ENCODE data around the gene CIROP. TPM values are rescaled to one million over a fixed set of nuclear protein-coding genes. Genes with fewer than 3 reads are reported as not detected.
A peak's percentile ranks its signal among the peaks of the same experiment; 100 is the strongest.
"Not testable (repeated sequence)": the region's sequence is repeated elsewhere in the genome, so short reads cannot be mapped to it uniquely, and the experiment has no call there.

The CIROP gene
- total RNA-seq, 1 donor from 2014 or later, result not detected

- Histone ChIP-seq H3K4me3 (no peak overlapping the region), H3K27me3 (ENCODE audit: low read depth) (peaks cover 3% of the 10 kb centered on the region), H3K27ac (no peak overlapping the region), H3K9me3 (no peaks in the 10 kb centered on the region), H3K4me1 (peaks cover 31% of the 10 kb centered on the region), H3K36me3 (no peaks in the 10 kb centered on the region)
- TF ChIP-seq CTCF (IDR thresholded peaks at IDR 0.05), result no peak
- intact Hi-C loops (cut with DNase I), result no loop called here
- DNase-seq, result no peak
- peak in 1 of 2 donors; percentile 1 for ATAC-seq
These were observed 8.8 kb upstream of the CIROP start for GRCh38 chr14:23113431-23114119.

- peaks cover 31% of the 10 kb centered on the region for H3K4me1 ChIP-seq
- peaks cover 3% of the 10 kb centered on the region for H3K27me3 ChIP-seq (ENCODE audit: low read depth)
- no peak overlapping the region for H3K27ac ChIP-seq
- no peaks in the 10 kb centered on the region for H3K36me3 ChIP-seq
- DNase-seq (no peak), ATAC-seq (no peak)
- H3K9me3 ChIP-seq, result no peaks in the 10 kb centered on the region
- TF ChIP-seq CTCF (IDR thresholded peaks at IDR 0.05), result no peak
- H3K4me3 ChIP-seq, result no peak overlapping the region
- intact Hi-C loops (cut with DNase I), result no loop called here
These were observed 7.8 kb upstream of the CIROP start for GRCh38 chr14:23112359-23113178.

GRCh38 chr14:23110579-23111365 is 6.0 kb upstream of the CIROP start:
- no peaks in the 10 kb centered on the region for H3K9me3 ChIP-seq
- no peak for DNase-seq

DNA sequence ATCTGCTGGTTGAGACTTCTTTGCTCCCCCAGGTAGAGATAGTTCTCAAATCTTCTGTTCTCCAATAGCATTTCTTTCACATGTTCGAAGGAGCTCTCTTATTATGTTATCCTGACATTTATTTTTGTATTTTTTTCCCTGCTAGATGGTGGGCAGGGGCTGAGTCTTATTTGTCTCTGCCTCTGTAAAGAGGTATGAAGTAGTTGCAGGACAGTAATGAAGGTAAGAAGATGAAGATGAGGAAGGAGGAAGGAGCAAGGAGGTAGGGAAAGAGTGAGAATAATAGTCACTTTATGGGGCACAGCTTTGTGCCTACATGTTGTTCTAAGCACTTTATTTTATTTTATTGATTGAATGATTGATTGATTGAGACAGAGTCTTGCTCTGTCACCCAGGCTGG is 5.0 kb upstream of the CIROP start:
- Histone ChIP-seq H3K36me3 (no peaks in the 10 kb centered on the region), H3K9me3 (no peaks in the 10 kb centered on the region), H3K27me3 (ENCODE audit: low read depth) (peaks cover 3% of the 10 kb centered on the region), H3K27ac (no peak overlapping the region), H3K4me1 (peaks cover 23% of the 10 kb centered on the region), H3K4me3 (no peak overlapping the region)
- DNase-seq (no peak), ATAC-seq (no peak)
- intact Hi-C loops (cut with DNase I), result no loop called here
- no peak for TF ChIP-seq CTCF (IDR thresholded peaks at IDR 0.05)

More at GRCh38 chr14:23110579-23111365, 6.0 kb upstream of the CIROP start:
- no peak for TF ChIP-seq CTCF (IDR thresholded peaks at IDR 0.05)
- H3K4me3 ChIP-seq, result no peak overlapping the region
- H3K4me1 ChIP-seq, result peaks cover 31% of the 10 kb centered on the region
- no peak overlapping the region for H3K27ac ChIP-seq
- H3K36me3 ChIP-seq, result no peaks in the 10 kb centered on the region
- no peak for ATAC-seq
- peaks cover 3% of the 10 kb centered on the region for H3K27me3 ChIP-seq (ENCODE audit: low read depth)
- intact Hi-C loops (cut with DNase I), result no loop called here

GRCh38 chr14:23108169-23108568 is 3.4 kb upstream of the CIROP start:
- DNase-seq; H3K4me3 ChIP-seq; H3K27ac ChIP-seq; H3K4me1 ChIP-seq; H3K9me3 ChIP-seq; H3K27me3 ChIP-seq (ENCODE audit: low read depth); intact Hi-C loops (cut with DNase I); ATAC-seq; H3K36me3 ChIP-seq: not testable (repeated sequence)

DNA sequence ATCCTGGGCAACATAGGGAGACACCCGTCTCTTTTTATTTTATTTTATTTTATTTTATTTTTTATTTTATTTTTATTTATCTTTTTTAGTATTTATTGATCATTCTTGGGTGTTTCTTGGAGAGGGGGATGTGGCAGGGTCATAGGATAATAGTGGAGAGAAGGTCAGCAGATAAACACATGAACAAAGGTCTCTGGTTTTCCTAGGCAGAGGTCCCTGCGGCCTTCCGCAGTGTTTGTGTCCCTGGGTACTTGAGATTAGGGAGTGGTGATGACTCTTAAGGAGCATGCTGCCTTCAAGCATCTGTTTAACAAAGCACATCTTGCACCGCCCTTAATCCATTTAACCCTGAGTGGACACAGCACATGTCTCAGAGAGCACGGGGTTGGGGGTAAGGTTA is 2.8 kb upstream of the CIROP start:
- DNase-seq; H3K4me1 ChIP-seq; H3K27ac ChIP-seq; H3K4me3 ChIP-seq; H3K36me3 ChIP-seq; intact Hi-C loops (cut with DNase I); H3K27me3 ChIP-seq (ENCODE audit: low read depth); ATAC-seq; H3K9me3 ChIP-seq: not testable (repeated sequence)
